CD8-positive, alpha-beta memory T cell (primary cell): ENCODE data around the gene CAV1. TPM values are rescaled to one million over a fixed set of nuclear protein-coding genes. Genes with fewer than 3 reads are reported as not detected.

Experiments
- CTCF ChIA-PET: fragments of 350-600 bp; sonication (Branson Sonifier 250); formaldehyde crosslinking; loops from one replicate; lab custom pipeline; 2021; ENCODE audit warnings: antibody characterized with exemption; lab: Charles Lee
- POLR2A ChIA-PET: fragments of 350-600 bp; sonication (Branson Sonifier 250); formaldehyde crosslinking; loops from one replicate; lab custom pipeline; 2021; ENCODE audit warnings: antibody characterized with exemption; lab: Charles Lee
- DNase-seq, 5 donors: peaks; one replicate each; pipeline versions ENCODE4 v3.0.0 to v3.0.0-alpha.2; 2020 to 2022; ENCODE audit warnings: mixed read lengths in 1 of 5
- H3K27ac ChIP-seq: one replicate; pipeline ENCODE4 v1.7.0; 2013; ENCODE audit warnings: low read depth, mild to moderate bottlenecking, low read length, moderate library complexity
- H3K27me3 ChIP-seq: 2 replicates; pipeline ENCODE4 v1.7.0; 2013; ENCODE audit warnings: low read length, mild to moderate bottlenecking; ENCODE audit not compliant: insufficient read depth, poor library complexity, severe bottlenecking
- H3K36me3 ChIP-seq: 2 replicates; pipeline ENCODE4 v1.7.0; 2013; ENCODE audit warnings: mild to moderate bottlenecking, low read length, moderate library complexity; ENCODE audit not compliant: insufficient read depth
- H3K4me1 ChIP-seq: 2 replicates; pipeline ENCODE4 v1.7.0; 2013; ENCODE audit warnings: mild to moderate bottlenecking, low read length, moderate library complexity; ENCODE audit not compliant: insufficient read depth
- H3K4me3 ChIP-seq: 2 replicates; pipeline ENCODE4 v1.7.0; 2013; ENCODE audit warnings: mild to moderate bottlenecking, low read length
- H3K9me3 ChIP-seq: 2 replicates; pipeline ENCODE4 v1.7.0; 2013; ENCODE audit warnings: mild to moderate bottlenecking, low read length
- H3K27ac Mint-ChIP-seq, 8 donors: one replicate each; pipeline ENCODE4 v1.8.0; 2020 to 2021; ENCODE audit warnings: mixed read lengths in 8 of 8, mild to moderate bottlenecking in 6 of 8, inconsistent platforms in 3 of 8, moderate library complexity in 3 of 8
- H3K27me3 Mint-ChIP-seq, 2 donors: one replicate each; pipeline ENCODE4 v1.8.0; 2020 to 2021; ENCODE audit warnings: mixed read lengths in 2 of 2, mild to moderate bottlenecking in 1 of 2, moderate library complexity in 1 of 2
- H3K36me3 Mint-ChIP-seq, 3 donors: one replicate each; pipeline ENCODE4 v1.8.0; 2020 to 2021; ENCODE audit warnings: mixed read lengths in 3 of 3, inconsistent platforms in 1 of 3, mild to moderate bottlenecking in 1 of 3
- H3K4me1 Mint-ChIP-seq, 3 donors: one replicate each; pipeline ENCODE4 v1.8.0; 2020 to 2021; ENCODE audit warnings: mixed read lengths in 3 of 3, inconsistent platforms in 1 of 3, mild to moderate bottlenecking in 1 of 3
- H3K4me3 Mint-ChIP-seq, 7 donors: one replicate each; pipeline ENCODE4 v1.8.0; 2020 to 2021; ENCODE audit warnings: mixed read lengths in 7 of 7, mild to moderate bottlenecking in 6 of 7, moderate library complexity in 4 of 7, inconsistent platforms in 2 of 7
- H3K9me3 Mint-ChIP-seq, 5 donors: one replicate each; pipeline ENCODE4 v1.8.0; 2020 to 2022; ENCODE audit warnings: mixed read lengths in 5 of 5, mild to moderate bottlenecking in 3 of 5, moderate library complexity in 2 of 5, inconsistent platforms in 1 of 5
- polyA plus RNA-seq: library from polyadenylated mRNA; unstranded; fragments of 300-500 nt; fragmentation: Illumina TruSeq; gene quantifications from one replicate; pipeline ENCODE4 v1.2.3, GENCODE V29; 2021
- total RNA-seq, 2 experiments: library from RNA; stranded (reverse); gene quantifications; one replicate each; pipeline ENCODE4 v1.2.3, GENCODE V29; 2021

CAV1 gene
- total and polyA plus RNA-seq, 3 experiments from 2014 or later, result 2.3 to 2.5 TPM; not detected in 1

GRCh38 chr7:116491887-116492653 is 32.8 kb upstream of the CAV1 start:
- Histone ChIP-seq H3K27me3 (no peaks in the 10 kb centered on the region), H3K9me3 (no peaks in the 10 kb centered on the region), H3K36me3 (no peaks in the 10 kb centered on the region), H3K4me1 (no peaks in the 10 kb centered on the region), H3K4me3 (no peak overlapping the region), H3K27ac (peak overlapping the region; percentile 41)
- ChIA-PET CTCF (no interaction called here), POLR2A (no interaction called here)
- Mint-ChIP-seq H3K9me3 (no peaks in the 10 kb centered on the region), H3K36me3 (no peaks in the 10 kb centered on the region), H3K4me3 (no peak overlapping the region), H3K4me1 (no peaks in the 10 kb centered on the region), H3K27ac (no peak overlapping the region), H3K27me3 (peaks cover 18 to 38% of the 10 kb centered on the region in 2 donors)
- DNase-seq, result no peak

DNA sequence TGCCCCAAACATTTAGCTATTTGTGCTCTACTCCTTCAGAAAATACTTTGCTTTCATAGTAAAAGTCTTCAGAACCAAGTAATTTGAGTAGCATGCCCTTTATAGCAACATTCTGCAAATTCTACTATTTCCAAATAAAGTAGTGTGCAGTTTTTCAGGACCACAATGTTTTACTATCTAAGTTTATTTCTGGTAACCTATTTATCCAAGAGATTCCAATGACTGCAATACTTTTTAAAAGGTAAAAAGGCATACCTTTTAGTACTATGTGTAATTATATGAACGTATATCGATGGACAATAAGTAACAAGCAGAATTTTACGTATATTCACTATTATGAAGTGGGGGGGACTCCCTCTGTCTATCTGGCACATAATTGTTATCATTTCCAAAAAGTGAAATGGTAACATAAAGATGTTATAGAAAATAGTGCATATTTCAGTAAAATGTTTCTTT is 32.2 kb upstream of the CAV1 start:
- DNase-seq, result no peak
- H3K4me1 ChIP-seq, result no peaks in the 10 kb centered on the region
- no peaks in the 10 kb centered on the region for H3K27me3 ChIP-seq
- peak overlapping the region; percentile 41 for H3K27ac ChIP-seq
- Mint-ChIP-seq H3K9me3 (no peaks in the 10 kb centered on the region), H3K27ac (no peak overlapping the region), H3K4me3 (no peak overlapping the region), H3K27me3 (peaks cover 16 to 37% of the 10 kb centered on the region in 2 donors), H3K4me1 (no peaks in the 10 kb centered on the region), H3K36me3 (no peaks in the 10 kb centered on the region)
- no peak overlapping the region for H3K4me3 ChIP-seq
- no peaks in the 10 kb centered on the region for H3K36me3 ChIP-seq
- H3K9me3 ChIP-seq, result no peaks in the 10 kb centered on the region
- ChIA-PET CTCF (no interaction called here), POLR2A (no interaction called here)

- H3K4me1 ChIP-seq, result no peaks in the 10 kb centered on the region
- DNase-seq, result no peak
- H3K27ac ChIP-seq, result peak overlapping the region; percentile 41
- no peaks in the 10 kb centered on the region for H3K27me3 ChIP-seq
- no peaks in the 10 kb centered on the region for H3K9me3 Mint-ChIP-seq
- H3K4me1 Mint-ChIP-seq, result no peaks in the 10 kb centered on the region
- no peaks in the 10 kb centered on the region for H3K36me3 ChIP-seq
- no peak overlapping the region for H3K27ac Mint-ChIP-seq
- H3K4me3 Mint-ChIP-seq, result no peak overlapping the region
- POLR2A ChIA-PET, result no interaction called here
- no peaks in the 10 kb centered on the region for H3K9me3 ChIP-seq
- no peaks in the 10 kb centered on the region for H3K36me3 Mint-ChIP-seq
- H3K4me3 ChIP-seq, result no peak overlapping the region
- H3K27me3 Mint-ChIP-seq, result peaks cover 21 to 41% of the 10 kb centered on the region in 2 donors
- CTCF ChIA-PET, result no interaction called here
Measured at GRCh38 chr7:116493449-116493848, 31.4 kb upstream of the CAV1 start.

DNA sequence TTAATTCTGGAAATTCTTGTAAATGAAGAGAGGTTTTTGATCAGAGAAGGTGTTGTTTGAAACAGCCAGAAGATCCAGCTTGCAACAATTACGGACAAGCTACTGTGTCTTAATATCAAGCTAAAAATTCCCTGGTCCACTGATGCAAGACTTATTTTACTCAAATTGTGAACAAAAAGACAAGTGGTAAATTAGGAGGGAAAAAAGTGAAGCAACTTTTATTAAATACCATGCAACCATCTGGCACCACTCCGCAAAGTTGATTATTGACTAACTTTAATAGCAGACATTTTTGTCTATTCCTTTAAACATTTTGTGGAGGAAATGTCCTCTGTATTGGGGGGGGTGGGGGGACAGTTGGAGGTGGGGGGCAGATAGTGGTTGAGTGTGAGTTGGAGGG is 30.4 kb upstream of the CAV1 start:
- Histone ChIP-seq H3K4me1 (no peaks in the 10 kb centered on the region), H3K27ac (no peak overlapping the region), H3K4me3 (no peak overlapping the region), H3K27me3 (peaks cover 5% of the 10 kb centered on the region), H3K36me3 (no peaks in the 10 kb centered on the region), H3K9me3 (no peaks in the 10 kb centered on the region)
- no peak overlapping the region for H3K4me3 Mint-ChIP-seq
- no peak overlapping the region for H3K27ac Mint-ChIP-seq
- H3K9me3 Mint-ChIP-seq, result no peaks in the 10 kb centered on the region
- ChIA-PET CTCF (interaction anchor here (1.6 kb wide), 1 partner anchor 32 kb away, joined by 6 read pairs; no protein-coding TSS in a partner anchor), POLR2A (no interaction called here)
- peaks cover 0 to 4% (median 3%) of the 10 kb centered on the region in 3 donors for H3K4me1 Mint-ChIP-seq
- H3K36me3 Mint-ChIP-seq, result no peaks in the 10 kb centered on the region
- peaks cover 23 to 44% of the 10 kb centered on the region in 2 donors for H3K27me3 Mint-ChIP-seq
- DNase-seq, result no peak

GRCh38 chr7:116495736-116496135 is 29.1 kb upstream of the CAV1 start:
- CTCF ChIA-PET, result interaction anchor here (1.0 kb wide), 1 partner anchor 31 kb away, joined by 3 read pairs; no protein-coding TSS in a partner anchor
- Mint-ChIP-seq H3K4me3 (no peak overlapping the region), H3K27me3 (peaks cover 26 to 44% of the 10 kb centered on the region in 2 donors), H3K27ac (no peak overlapping the region), H3K4me1 (peaks cover 8 to 12% (median 11%) of the 10 kb centered on the region in 3 donors), H3K36me3 (no peaks in the 10 kb centered on the region), H3K9me3 (no peaks in the 10 kb centered on the region)
- Histone ChIP-seq H3K27ac (no peak overlapping the region), H3K27me3 (peaks cover 12% of the 10 kb centered on the region), H3K9me3 (no peaks in the 10 kb centered on the region), H3K36me3 (no peaks in the 10 kb centered on the region), H3K4me3 (no peak overlapping the region), H3K4me1 (peaks cover 7% of the 10 kb centered on the region)
- no peak for DNase-seq
- POLR2A ChIA-PET, result no interaction called here

GRCh38 chr7:116496653-116497052 is 28.2 kb upstream of the CAV1 start:
- Mint-ChIP-seq H3K27ac (no peak overlapping the region), H3K9me3 (no peaks in the 10 kb centered on the region), H3K36me3 (no peaks in the 10 kb centered on the region), H3K4me1 (peaks cover 10 to 14% (median 13%) of the 10 kb centered on the region in 3 donors), H3K4me3 (peak overlapping the region in 1 of 7 donors; percentile 10), H3K27me3 (peaks cover 31 to 42% of the 10 kb centered on the region in 2 donors)
- Histone ChIP-seq H3K4me3 (no peak overlapping the region), H3K27me3 (peaks cover 20% of the 10 kb centered on the region), H3K4me1 (peaks cover 7% of the 10 kb centered on the region), H3K27ac (no peak overlapping the region), H3K9me3 (no peaks in the 10 kb centered on the region), H3K36me3 (no peaks in the 10 kb centered on the region)
- no peak for DNase-seq
- ChIA-PET POLR2A (no interaction called here), CTCF (interaction anchor here (1.0 kb wide), 1 partner anchor 30 kb away, joined by 3 read pairs; no protein-coding TSS in a partner anchor)

GRCh38 chr7:116497708-116498107 is 27.1 kb upstream of the CAV1 start:
- Mint-ChIP-seq H3K4me1 (peaks cover 10 to 14% (median 13%) of the 10 kb centered on the region in 3 donors), H3K27me3 (peaks cover 33 to 39% of the 10 kb centered on the region in 2 donors), H3K27ac (no peak overlapping the region), H3K36me3 (no peaks in the 10 kb centered on the region), H3K4me3 (peak overlapping the region in 1 of 7 donors; percentile 82), H3K9me3 (no peaks in the 10 kb centered on the region)
- Histone ChIP-seq H3K9me3 (no peaks in the 10 kb centered on the region), H3K4me1 (peaks cover 7% of the 10 kb centered on the region), H3K27me3 (peaks cover 20% of the 10 kb centered on the region), H3K27ac (no peak overlapping the region), H3K36me3 (no peaks in the 10 kb centered on the region), H3K4me3 (no peak overlapping the region)
- no peak for DNase-seq
- ChIA-PET CTCF (no interaction called here), POLR2A (no interaction called here)
